SU-DHL-6 (cell line): Measurements from ENCODE around the gene ERP29.

Source experiments
- EZH2phosphoT487 ChIP-seq: fragments of 200-600 bp; sonication (generic), shearing (Covaris generic); conservative IDR thresholded peaks from 2 replicates; pipeline ENCODE4 v1.6.1; 2018; ENCODE audit warnings: mild to moderate bottlenecking, antibody characterized with exemption, low read length, moderate library complexity, mixed read lengths
- TF ChIP-seq, protein P1 (sequence below): fragments of 200-600 bp; sonication (generic); IDR thresholded peaks from one replicate; pipeline ENCODE4 v1.5.1; 2017; ENCODE audit warnings: antibody characterized with exemption, mild to moderate bottlenecking, low read length, moderate library complexity; ENCODE audit not compliant: insufficient read depth, poor library complexity, severe bottlenecking

DNA sequence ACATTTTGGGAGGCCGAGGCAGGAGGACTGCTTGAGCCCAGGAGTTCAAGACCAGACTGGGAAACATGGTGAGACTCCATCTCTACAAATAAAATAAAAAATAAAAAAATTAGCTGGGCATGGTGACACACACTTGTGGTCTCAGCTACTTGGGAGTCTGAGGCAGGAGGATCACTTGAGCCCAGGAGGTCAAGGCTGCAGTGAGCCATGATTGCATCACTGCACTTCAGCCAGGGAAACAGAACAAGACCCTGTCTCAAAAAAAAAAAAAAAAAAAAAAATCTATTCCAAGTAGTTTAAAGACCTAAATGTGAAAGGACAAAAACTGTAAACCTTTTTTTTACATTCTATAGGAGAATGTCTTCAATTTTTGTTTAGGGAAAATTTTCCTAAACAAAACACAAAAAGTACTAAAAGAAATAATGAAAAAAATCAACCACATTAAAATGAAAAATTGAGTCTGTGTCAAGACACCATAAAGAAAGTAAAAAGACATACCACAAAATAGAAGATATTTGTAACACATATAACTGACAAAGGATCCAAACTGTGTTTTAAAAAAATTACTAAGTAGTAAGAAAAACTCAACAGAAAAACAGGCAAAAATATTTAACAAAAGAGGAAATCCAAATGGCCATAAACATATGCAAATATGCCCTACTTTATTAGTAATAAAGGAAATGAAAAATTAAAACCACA lies 17.3 kb upstream of the ERP29 start:
- TF ChIP-seq, protein P1, sequence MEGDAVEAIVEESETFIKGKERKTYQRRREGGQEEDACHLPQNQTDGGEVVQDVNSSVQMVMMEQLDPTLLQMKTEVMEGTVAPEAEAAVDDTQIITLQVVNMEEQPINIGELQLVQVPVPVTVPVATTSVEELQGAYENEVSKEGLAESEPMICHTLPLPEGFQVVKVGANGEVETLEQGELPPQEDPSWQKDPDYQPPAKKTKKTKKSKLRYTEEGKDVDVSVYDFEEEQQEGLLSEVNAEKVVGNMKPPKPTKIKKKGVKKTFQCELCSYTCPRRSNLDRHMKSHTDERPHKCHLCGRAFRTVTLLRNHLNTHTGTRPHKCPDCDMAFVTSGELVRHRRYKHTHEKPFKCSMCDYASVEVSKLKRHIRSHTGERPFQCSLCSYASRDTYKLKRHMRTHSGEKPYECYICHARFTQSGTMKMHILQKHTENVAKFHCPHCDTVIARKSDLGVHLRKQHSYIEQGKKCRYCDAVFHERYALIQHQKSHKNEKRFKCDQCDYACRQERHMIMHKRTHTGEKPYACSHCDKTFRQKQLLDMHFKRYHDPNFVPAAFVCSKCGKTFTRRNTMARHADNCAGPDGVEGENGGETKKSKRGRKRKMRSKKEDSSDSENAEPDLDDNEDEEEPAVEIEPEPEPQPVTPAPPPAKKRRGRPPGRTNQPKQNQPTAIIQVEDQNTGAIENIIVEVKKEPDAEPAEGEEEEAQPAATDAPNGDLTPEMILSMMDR, result no peak
- no peak for TF ChIP-seq EZH2phosphoT487
